CD14-positive monocyte (primary cell): ENCODE data around the gene NKX6-2. TPM values are rescaled to one million over a fixed set of nuclear protein-coding genes. Genes with fewer than 3 reads are reported as not detected.

Source experiments
- DNase-seq, 3 donors: peaks; one replicate each; pipeline ENCODE4 v3.0.0-alpha.2; 2011 to 2022
- H2AFZ ChIP-seq: 2 replicates; pipeline ENCODE4 v1.6.0; 2012; ENCODE audit warnings: mild to moderate bottlenecking, low read depth, low read length, inconsistent platforms; ENCODE audit not compliant: insufficient read depth, poor library complexity, severe bottlenecking
- H3K27ac ChIP-seq, 2 donors: 1 replicate in 1 of 2; 2 replicates in 1 of 2; pipeline ENCODE4 v1.5.1; 2012 to 2013; ENCODE audit warnings: low read length in 2 of 2, control low read depth in 1 of 2, inconsistent platforms in 1 of 2, low read depth in 1 of 2, mild to moderate bottlenecking in 1 of 2
- H3K27me3 ChIP-seq, 2 donors: one replicate each; pipeline versions ENCODE4 v1.6.0 to v1.6.1; 2011 to 2013; ENCODE audit warnings: low read length in 2 of 2; ENCODE audit not compliant: control insufficient read depth in 2 of 2, insufficient read depth in 2 of 2
- H3K36me3 ChIP-seq, 2 donors: replicated peaks in 1 of 2; 1 replicate in 1 of 2; 2 replicates in 1 of 2; pipeline versions ENCODE4 v1.5.1 to v1.6.1; 2012 to 2013; ENCODE audit warnings: low read length in 2 of 2, control low read depth in 1 of 2, inconsistent platforms in 1 of 2, mild to moderate bottlenecking in 1 of 2; ENCODE audit not compliant: insufficient read depth in 2 of 2, control insufficient read depth in 1 of 2
- H3K4me1 ChIP-seq, 2 donors: 1 replicate in 1 of 2; 2 replicates in 1 of 2; pipeline versions ENCODE4 v1.5.1 to v1.6.1; 2012 to 2013; ENCODE audit warnings: low read length in 2 of 2, control low read depth in 1 of 2, inconsistent platforms in 1 of 2, mild to moderate bottlenecking in 1 of 2, moderate library complexity in 1 of 2; ENCODE audit not compliant: insufficient read depth in 2 of 2, control insufficient read depth in 1 of 2
- H3K4me2 ChIP-seq: replicated peaks from 2 replicates; pipeline ENCODE3; 2012; ENCODE audit warnings: low read length, moderate library complexity, mild to moderate bottlenecking; ENCODE audit not compliant: poor library complexity, severe bottlenecking; ENCODE audit errors: extremely low read depth
- H3K4me3 ChIP-seq, 3 experiments: fragments of 200-600 bp in 1 of 3; sonication (generic) in 1 of 3; replicated peaks in 1 of 3; 1 replicate in 2 of 3; 2 replicates in 1 of 3; pipeline ENCODE4 v1.5.1; 2011 to 2013; ENCODE audit warnings: low read length in 3 of 3, mild to moderate bottlenecking in 3 of 3, control low read depth in 2 of 3, low read depth in 2 of 3, inconsistent platforms in 1 of 3, moderate library complexity in 1 of 3
- H3K79me2 ChIP-seq: 2 replicates; pipeline ENCODE4 v1.6.0; 2012; ENCODE audit warnings: mild to moderate bottlenecking, control low read depth, inconsistent platforms, low read length, moderate library complexity; ENCODE audit not compliant: insufficient read depth
- H3K9ac ChIP-seq: 2 replicates; pipeline ENCODE4 v1.6.0; 2017; ENCODE audit warnings: low read length, mild to moderate bottlenecking; ENCODE audit not compliant: insufficient read depth, poor library complexity, severe bottlenecking
- H3K9me3 ChIP-seq, 2 donors: replicated peaks in 1 of 2; 1 replicate in 1 of 2; 2 replicates in 1 of 2; pipeline versions ENCODE4 v1.5.1 to v1.6.1; 2012 to 2013; ENCODE audit warnings: low read length in 2 of 2, control low read depth in 1 of 2; ENCODE audit not compliant: control insufficient read depth in 1 of 2, insufficient read depth in 1 of 2
- H4K20me1 ChIP-seq: 2 replicates; pipeline ENCODE4 v1.6.0; 2012; ENCODE audit warnings: mild to moderate bottlenecking, low read length, control low read depth, moderate library complexity; ENCODE audit not compliant: insufficient read depth
- H3K27ac Mint-ChIP-seq, 7 donors: one replicate each; pipeline ENCODE4 v1.8.0; 2020; ENCODE audit warnings: mild to moderate bottlenecking in 7 of 7, mixed read lengths in 7 of 7, moderate library complexity in 6 of 7, inconsistent platforms in 2 of 7
- H3K27me3 Mint-ChIP-seq, 3 donors: one replicate each; pipeline ENCODE4 v1.8.0; 2021 to 2022; ENCODE audit warnings: low read depth in 3 of 3, mild to moderate bottlenecking in 3 of 3, mixed read lengths in 3 of 3, moderate library complexity in 3 of 3, inconsistent platforms in 1 of 3
- H3K36me3 Mint-ChIP-seq, 2 donors: one replicate each; pipeline ENCODE4 v1.8.0; 2020; ENCODE audit warnings: mixed read lengths in 2 of 2, inconsistent platforms in 1 of 2, mild to moderate bottlenecking in 1 of 2
- H3K4me1 Mint-ChIP-seq: one replicate; pipeline ENCODE4 v1.8.0; 2020; ENCODE audit warnings: mild to moderate bottlenecking, mixed read lengths
- H3K4me3 Mint-ChIP-seq, 2 donors: one replicate each; pipeline ENCODE4 v1.8.0; 2020; ENCODE audit warnings: mild to moderate bottlenecking in 2 of 2, mixed read lengths in 2 of 2, moderate library complexity in 1 of 2
- H3K9me3 Mint-ChIP-seq, 7 donors: one replicate each; pipeline ENCODE4 v1.8.0; 2020 to 2022; ENCODE audit warnings: mixed read lengths in 7 of 7, mild to moderate bottlenecking in 6 of 7, moderate library complexity in 6 of 7, inconsistent platforms in 2 of 7
- CTCF ChIP-seq: fragments of 200-600 bp; IDR thresholded peaks from one replicate; pipeline ENCODE4 v1.8.0; 2022; ENCODE audit warnings: antibody characterized with exemption, mild to moderate bottlenecking
- WGBS: methylation state at CpG from one replicate; pipeline ENCODE4 v1.1.5; 2013; ENCODE audit warnings: missing lambda C conversion rate; ENCODE audit not compliant: insufficient coverage; 5-methylcytosine and 5-hydroxymethylcytosine counted together
- intact Hi-C, 2 donors: fragments of 100-400 bp; cut with micrococcal nuclease; formaldehyde crosslinking; loops; one replicate each; pipeline versions ENCODE4 v1.15.0 to v1.15.1; 2023
- polyA plus RNA-seq, 3 donors: library from polyadenylated mRNA; depleted of rRNA in 1 of 3; unstranded in 2 of 3; stranded (reverse) in 1 of 3; fragments of 300-500 nt in 2 of 3; fragments of >200 nt in 1 of 3; fragmentation: Illumina TruSeq in 2 of 3; gene quantifications; 1 replicate in 2 of 3; 2 replicates in 1 of 3; pipeline ENCODE4 v1.2.3, GENCODE V29; 2012 to 2021

NKX6-2 gene
- polyA plus RNA-seq, 3 donors = not detected

- Mint-ChIP-seq H3K4me3 (no peak overlapping the region), H3K36me3 (peaks cover 56 to 68% of the 10 kb centered on the region in 2 donors), H3K4me1 (no peaks in the 10 kb centered on the region), H3K27me3 (peaks cover 0 to 1% (median 0%) of the 10 kb centered on the region in 3 donors), H3K9me3 (peaks cover 5 to 27% (median 9%) of the 10 kb centered on the region in 7 donors), H3K27ac (no peak overlapping the region)
- intact Hi-C loops = no loop called here
- no peak overlapping the region for H3K4me3 ChIP-seq
- H3K36me3 ChIP-seq = peaks cover 47 to 57% of the 10 kb centered on the region in 2 donors
- WGBS = 96% methylated on average over 14 of the region's 14 CpGs
- H4K20me1 ChIP-seq = no peaks in the 10 kb centered on the region
- no peak for DNase-seq
- H3K9me3 ChIP-seq = peaks cover 9 to 12% of the 10 kb centered on the region in 2 donors
- no peak overlapping the region for H2AFZ ChIP-seq
- H3K4me1 ChIP-seq = no peaks in the 10 kb centered on the region
- H3K79me2 ChIP-seq = no peaks in the 10 kb centered on the region
- H3K27ac ChIP-seq = no peak overlapping the region
- H3K9ac ChIP-seq = no peak overlapping the region
- no peak overlapping the region for H3K4me2 ChIP-seq
- H3K27me3 ChIP-seq = no peaks in the 10 kb centered on the region
- no peak for TF ChIP-seq CTCF
Observed at GRCh38 chr10:132758865-132759264, 27.1 kb downstream of the NKX6-2 start.

- peaks cover 9 to 12% of the 10 kb centered on the region in 2 donors for H3K9me3 ChIP-seq
- H3K36me3 Mint-ChIP-seq = peaks cover 65 to 84% of the 10 kb centered on the region in 2 donors
- peaks cover 0 to 1% (median 0%) of the 10 kb centered on the region in 3 donors for H3K27me3 Mint-ChIP-seq
- H3K9me3 Mint-ChIP-seq = peaks cover 5 to 24% (median 10%) of the 10 kb centered on the region in 7 donors
- H3K27ac Mint-ChIP-seq = no peak overlapping the region
- peaks cover 52 to 70% of the 10 kb centered on the region in 2 donors for H3K36me3 ChIP-seq
- TF ChIP-seq CTCF = no peak
- H3K79me2 ChIP-seq = no peaks in the 10 kb centered on the region
- H3K4me3 ChIP-seq = no peak overlapping the region
- no peaks in the 10 kb centered on the region for H3K4me1 ChIP-seq
- no peaks in the 10 kb centered on the region for H3K27me3 ChIP-seq
- WGBS = 98% methylated on average over 27 of the region's 27 CpGs
- no peak overlapping the region for H3K9ac ChIP-seq
- no peak for DNase-seq
- intact Hi-C loops = no loop called here
- no peaks in the 10 kb centered on the region for H3K4me1 Mint-ChIP-seq
- H3K4me3 Mint-ChIP-seq = no peak overlapping the region
- no peak overlapping the region for H2AFZ ChIP-seq
- no peak overlapping the region for H3K27ac ChIP-seq
- H4K20me1 ChIP-seq = no peaks in the 10 kb centered on the region
- H3K4me2 ChIP-seq = no peak overlapping the region
Observed at GRCh38 chr10:132757171-132757570, 28.8 kb downstream of the NKX6-2 start.
